HepG2 (cell line): ENCODE measurements around the gene GNG2.

Experiments
- POLR2A ChIP-seq, 2 experiments: IDR thresholded peaks; 2 replicates each; pipeline ENCODE4 v1.6.1; 2011; ENCODE audit warnings: low read depth in 2 of 2, low read length in 2 of 2, mild to moderate bottlenecking in 1 of 2, moderate library complexity in 1 of 2; ENCODE audit not compliant: insufficient read depth in 1 of 2
- POLR2AphosphoS2 ChIP-seq: IDR thresholded peaks from 2 replicates; pipeline ENCODE4 v1.6.1; 2011; ENCODE audit warnings: low read depth, low read length, improper control_type of control experiment
- TCF7L2 ChIP-seq: IDR thresholded peaks from 2 replicates; pipeline ENCODE4 v1.6.1; 2011; ENCODE audit warnings: mild to moderate bottlenecking, low read depth, low read length, moderate library complexity
- ZKSCAN8 ChIP-seq: IDR thresholded peaks from 2 replicates; pipeline ENCODE4 v1.6.1; 2016; ENCODE audit warnings: borderline replicate concordance, missing genetic modification reagents, missing compliant biosample characterization
- ZNF232 ChIP-seq: sonication (generic); formaldehyde crosslinking; IDR thresholded peaks from 2 replicates; pipeline ENCODE4 v1.4.0; 2020; ENCODE audit warnings: missing genetic modification reagents, borderline replicate concordance
- TF ChIP-seq, protein P1 (sequence below): sonication (generic); formaldehyde crosslinking; IDR thresholded peaks from 2 replicates; pipeline ENCODE4 v1.5.0; 2020; ENCODE audit warnings: mild to moderate bottlenecking, missing genetic modification reagents, moderate library complexity
- TF ChIP-seq, protein P2 (sequence below): sonication (generic); formaldehyde crosslinking; IDR thresholded peaks from 2 replicates; pipeline ENCODE4 v1.5.0; 2020; ENCODE audit warnings: missing genetic modification reagents, mild to moderate bottlenecking, borderline replicate concordance
- TF ChIP-seq, protein P3 (sequence below): sonication (generic); formaldehyde crosslinking; IDR thresholded peaks from 2 replicates; pipeline ENCODE4 v1.4.0; 2020; ENCODE audit warnings: low read depth, missing genetic modification reagents

GRCh38 chr14:51867741-51868140, 7.3 kb downstream of the GNG2 start:
- TF ChIP-seq POLR2AphosphoS2 (no peak), POLR2A (IDR thresholded peaks at IDR 0.05; ENCODE audit: insufficient read depth in 1 of 2, low read depth in 2 of 2, low read length in 2 of 2) (no peak), ZKSCAN8 (CRISPR knock-in tag) (no peak), TCF7L2 (no peak), ZNF232 (CRISPR knock-in tag) (no peak)
- TF ChIP-seq, protein P1, sequence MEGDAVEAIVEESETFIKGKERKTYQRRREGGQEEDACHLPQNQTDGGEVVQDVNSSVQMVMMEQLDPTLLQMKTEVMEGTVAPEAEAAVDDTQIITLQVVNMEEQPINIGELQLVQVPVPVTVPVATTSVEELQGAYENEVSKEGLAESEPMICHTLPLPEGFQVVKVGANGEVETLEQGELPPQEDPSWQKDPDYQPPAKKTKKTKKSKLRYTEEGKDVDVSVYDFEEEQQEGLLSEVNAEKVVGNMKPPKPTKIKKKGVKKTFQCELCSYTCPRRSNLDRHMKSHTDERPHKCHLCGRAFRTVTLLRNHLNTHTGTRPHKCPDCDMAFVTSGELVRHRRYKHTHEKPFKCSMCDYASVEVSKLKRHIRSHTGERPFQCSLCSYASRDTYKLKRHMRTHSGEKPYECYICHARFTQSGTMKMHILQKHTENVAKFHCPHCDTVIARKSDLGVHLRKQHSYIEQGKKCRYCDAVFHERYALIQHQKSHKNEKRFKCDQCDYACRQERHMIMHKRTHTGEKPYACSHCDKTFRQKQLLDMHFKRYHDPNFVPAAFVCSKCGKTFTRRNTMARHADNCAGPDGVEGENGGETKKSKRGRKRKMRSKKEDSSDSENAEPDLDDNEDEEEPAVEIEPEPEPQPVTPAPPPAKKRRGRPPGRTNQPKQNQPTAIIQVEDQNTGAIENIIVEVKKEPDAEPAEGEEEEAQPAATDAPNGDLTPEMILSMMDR (CRISPR knock-in tag): no peak
- TF ChIP-seq, protein P2, sequence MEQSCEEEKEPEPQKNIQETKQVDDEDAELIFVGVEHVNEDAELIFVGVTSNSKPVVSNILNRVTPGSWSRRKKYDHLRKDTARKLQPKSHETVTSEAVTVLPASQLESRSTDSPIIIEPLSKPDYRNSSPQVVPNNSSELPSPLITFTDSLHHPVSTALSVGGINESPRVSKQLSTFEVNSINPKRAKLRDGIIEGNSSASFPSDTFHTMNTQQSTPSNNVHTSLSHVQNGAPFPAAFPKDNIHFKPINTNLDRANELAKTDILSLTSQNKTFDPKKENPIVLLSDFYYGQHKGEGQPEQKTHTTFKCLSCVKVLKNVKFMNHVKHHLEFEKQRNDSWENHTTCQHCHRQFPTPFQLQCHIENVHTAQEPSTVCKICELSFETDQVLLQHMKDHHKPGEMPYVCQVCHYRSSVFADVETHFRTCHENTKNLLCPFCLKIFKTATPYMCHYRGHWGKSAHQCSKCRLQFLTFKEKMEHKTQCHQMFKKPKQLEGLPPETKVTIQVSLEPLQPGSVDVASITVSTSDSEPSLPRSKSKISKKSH (CRISPR knock-in tag): no peak
- TF ChIP-seq, protein P3, sequence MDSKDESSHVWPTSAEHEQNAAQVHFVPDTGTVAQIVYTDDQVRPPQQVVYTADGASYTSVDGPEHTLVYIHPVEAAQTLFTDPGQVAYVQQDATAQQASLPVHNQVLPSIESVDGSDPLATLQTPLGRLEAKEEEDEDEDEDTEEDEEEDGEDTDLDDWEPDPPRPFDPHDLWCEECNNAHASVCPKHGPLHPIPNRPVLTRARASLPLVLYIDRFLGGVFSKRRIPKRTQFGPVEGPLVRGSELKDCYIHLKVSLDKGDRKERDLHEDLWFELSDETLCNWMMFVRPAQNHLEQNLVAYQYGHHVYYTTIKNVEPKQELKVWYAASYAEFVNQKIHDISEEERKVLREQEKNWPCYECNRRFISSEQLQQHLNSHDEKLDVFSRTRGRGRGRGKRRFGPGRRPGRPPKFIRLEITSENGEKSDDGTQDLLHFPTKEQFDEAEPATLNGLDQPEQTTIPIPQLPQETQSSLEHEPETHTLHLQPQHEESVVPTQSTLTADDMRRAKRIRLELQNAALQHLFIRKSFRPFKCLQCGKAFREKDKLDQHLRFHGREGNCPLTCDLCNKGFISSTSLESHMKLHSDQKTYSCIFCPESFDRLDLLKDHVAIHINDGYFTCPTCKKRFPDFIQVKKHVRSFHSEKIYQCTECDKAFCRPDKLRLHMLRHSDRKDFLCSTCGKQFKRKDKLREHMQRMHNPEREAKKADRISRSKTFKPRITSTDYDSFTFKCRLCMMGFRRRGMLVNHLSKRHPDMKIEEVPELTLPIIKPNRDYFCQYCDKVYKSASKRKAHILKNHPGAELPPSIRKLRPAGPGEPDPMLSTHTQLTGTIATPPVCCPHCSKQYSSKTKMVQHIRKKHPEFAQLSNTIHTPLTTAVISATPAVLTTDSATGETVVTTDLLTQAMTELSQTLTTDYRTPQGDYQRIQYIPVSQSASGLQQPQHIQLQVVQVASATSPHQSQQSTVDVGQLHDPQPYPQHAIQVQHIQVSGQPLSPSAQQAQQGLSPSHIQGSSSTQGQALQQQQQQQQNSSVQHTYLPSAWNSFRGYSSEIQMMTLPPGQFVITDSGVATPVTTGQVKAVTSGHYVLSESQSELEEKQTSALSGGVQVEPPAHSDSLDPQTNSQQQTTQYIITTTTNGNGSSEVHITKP: no peak
